HG03095 (cell line): ENCODE results near the gene MMP10.
A peak's percentile ranks its signal among the peaks of the same experiment; 100 is the strongest.

Experiments used
- ATAC-seq: cut with Tn5 transposase; IDR thresholded peaks from one replicate; pipeline ENCODE4 v1.9.1; 2021; ENCODE audit warnings: moderate library complexity; ENCODE audit not compliant: unreplicated experiment

The MMP10 gene

GRCh38 chr11:102780491-102780918, at the start of gene MMP10:
MMP10 (minus strand) TSS chr11:102780628; CDS start chr11:102780591, 37 bp downstream.
- ATAC-seq = no peak

- no peak for ATAC-seq
These were observed 49.0 kb upstream of the MMP10 start for GRCh38 chr11:102829316-102830000.

- no peak for ATAC-seq
These were observed 44.1 kb upstream of the MMP10 start for GRCh38 chr11:102824556-102824955.

GRCh38 chr11:102819491-102819890, 39.1 kb upstream of the MMP10 start:
- no peak for ATAC-seq

GRCh38 chr11:102813484-102813883, 33.1 kb upstream of the MMP10 start:
- no peak for ATAC-seq

GRCh38 chr11:102812188-102812587, 31.8 kb upstream of the MMP10 start:
- no peak for ATAC-seq

- no peak for ATAC-seq
These were observed 30.7 kb upstream of the MMP10 start for GRCh38 chr11:102810950-102811660.

- ATAC-seq = no peak
These were observed 29.5 kb upstream of the MMP10 start for GRCh38 chr11:102809971-102810370.

GRCh38 chr11:102807921-102808320, 27.5 kb upstream of the MMP10 start:
- peak; percentile 62 for ATAC-seq

- ATAC-seq = no peak
These were observed 25.9 kb upstream of the MMP10 start for GRCh38 chr11:102806296-102806695.

GRCh38 chr11:102802341-102802740, 21.9 kb upstream of the MMP10 start:
- ATAC-seq = no peak

GRCh38 chr11:102800767-102801166, 20.3 kb upstream of the MMP10 start:
- ATAC-seq = no peak

- no peak for ATAC-seq
These were observed 19.4 kb upstream of the MMP10 start for GRCh38 chr11:102799681-102800340.

- ATAC-seq = no peak
These were observed 17.8 kb upstream of the MMP10 start, which contains the start of gene MMP1 for GRCh38 chr11:102798012-102798746. MMP1 (minus strand) TSS chr11:102798160; CDS start chr11:102798092, 68 bp downstream.

- peak; percentile 91 for ATAC-seq
These were observed 14.0 kb upstream of the MMP10 start for GRCh38 chr11:102794382-102794781.

GRCh38 chr11:102793677-102794290, 13.4 kb upstream of the MMP10 start:
- no peak for ATAC-seq

GRCh38 chr11:102792604-102793003, 12.2 kb upstream of the MMP10 start:
- no peak for ATAC-seq

- ATAC-seq = no peak
These were observed 11.0 kb upstream of the MMP10 start for GRCh38 chr11:102791271-102792036.

- no peak for ATAC-seq
These were observed 8.0 kb upstream of the MMP10 start for GRCh38 chr11:102788334-102788995.
